Subcutaneous adipose tissue (tissue), 4 donors: ENCODE data around the gene YPEL4. TPM values are rescaled to one million over a fixed set of nuclear protein-coding genes. Genes with fewer than 3 reads are reported as not detected.

Experiments used
- CTCF ChIP-seq: fragments of 450-650 bp; IDR thresholded peaks from one replicate; pipeline ENCODE4 v1.5.1; 2016; ENCODE audit warnings: low read depth, mild to moderate bottlenecking, control low read depth, antibody characterized with exemption, moderate library complexity
- total RNA-seq, 4 donors: library from RNA; depleted of rRNA; stranded (reverse); fragments of >200 nt; gene quantifications; one replicate each; pipeline ENCODE4 v1.1.0, GENCODE V29; 2016

YPEL4 gene
- total RNA-seq, 4 donors from 2014 or later = 0.33 to 4.1 (median 2.2) TPM

GRCh38 chr11:57647960-57648800 lies 1.5 kb downstream of the YPEL4 start:
- no peak for TF ChIP-seq CTCF

- no peak for TF ChIP-seq CTCF
Observed at GRCh38 chr11:57647372-57647771, 2.3 kb downstream of the YPEL4 start.

GRCh38 chr11:57646799-57647303 lies 2.9 kb downstream of the YPEL4 start:
- no peak for TF ChIP-seq CTCF

GRCh38 chr11:57646194-57646798 lies 3.4 kb downstream of the YPEL4 start:
- TF ChIP-seq CTCF = no peak

GRCh38 chr11:57645689-57646085 lies 4.0 kb downstream of the YPEL4 start:
- TF ChIP-seq CTCF = no peak

GRCh38 chr11:57644748-57645688 lies 4.7 kb downstream of the YPEL4 start:
- no peak for TF ChIP-seq CTCF

GRCh38 chr11:57643802-57644201 lies 5.9 kb downstream of the YPEL4 start:
- no peak for TF ChIP-seq CTCF
